ENCODE results near the gene SIRT4. TPM values are rescaled to one million over a fixed set of nuclear protein-coding genes. Genes with fewer than 3 reads are reported as not detected.

The SIRT4 gene
- total RNA-seq, 1 experiment from 2014 or later: 2.8 TPM

GRCh38 chr12:120292661-120293531, 9.2 kb upstream of the SIRT4 start, which contains the start of gene RNU4-1 (continued):
- peak; percentile 41; the same call in 1 of the 2 replicates for TF ChIP-seq ZNF423 (CRISPR knock-in tag; IDR thresholded peaks at IDR 0.05)
- peak; percentile 82; the same call in 1 of the 2 replicates for TF ChIP-seq OVOL2 (CRISPR knock-in tag; IDR thresholded peaks at IDR 0.05; ENCODE audit: borderline replicate concordance)
- TF ChIP-seq STAT6 (CRISPR knock-in tag; conservative IDR thresholded peaks at IDR 0.05; ENCODE audit: low read depth): no peak
- TF ChIP-seq ZNF532 (CRISPR knock-in tag; IDR thresholded peaks at IDR 0.05; ENCODE audit: borderline replicate concordance): peak; percentile 98
- no peak for TF ChIP-seq NR1H2 (CRISPR knock-in tag; IDR thresholded peaks at IDR 0.05)
- TF ChIP-seq ARID4B (CRISPR knock-in tag; IDR thresholded peaks at IDR 0.05; ENCODE audit: borderline replicate concordance): peak; percentile 87
- TF ChIP-seq ZSCAN18 (CRISPR knock-in tag; IDR thresholded peaks at IDR 0.05): no peak
- TF ChIP-seq E2F1 (CRISPR knock-in tag; IDR thresholded peaks at IDR 0.05): no peak; the same call in 1 of the 2 replicates
- TF ChIP-seq USF2 (CRISPR knock-in tag; IDR thresholded peaks at IDR 0.05): no peak
- TF ChIP-seq ZNF138 (CRISPR knock-in tag; conservative IDR thresholded peaks at IDR 0.05): no peak
- TF ChIP-seq ZMAT4 (CRISPR knock-in tag; IDR thresholded peaks at IDR 0.05): no peak
- TF ChIP-seq AFF4 (CRISPR knock-in tag; IDR thresholded peaks at IDR 0.05; ENCODE audit: borderline replicate concordance): peak; percentile 72; the same call in 1 of the 2 replicates
- no peak for TF ChIP-seq IRF2 (CRISPR knock-in tag; IDR thresholded peaks at IDR 0.05; ENCODE audit: borderline replicate concordance, low read depth)
- TF ChIP-seq FOXP4 (CRISPR knock-in tag; IDR thresholded peaks at IDR 0.05): no peak
